ENCODE measurements around the gene P2RY6.

Gene P2RY6

DNA sequence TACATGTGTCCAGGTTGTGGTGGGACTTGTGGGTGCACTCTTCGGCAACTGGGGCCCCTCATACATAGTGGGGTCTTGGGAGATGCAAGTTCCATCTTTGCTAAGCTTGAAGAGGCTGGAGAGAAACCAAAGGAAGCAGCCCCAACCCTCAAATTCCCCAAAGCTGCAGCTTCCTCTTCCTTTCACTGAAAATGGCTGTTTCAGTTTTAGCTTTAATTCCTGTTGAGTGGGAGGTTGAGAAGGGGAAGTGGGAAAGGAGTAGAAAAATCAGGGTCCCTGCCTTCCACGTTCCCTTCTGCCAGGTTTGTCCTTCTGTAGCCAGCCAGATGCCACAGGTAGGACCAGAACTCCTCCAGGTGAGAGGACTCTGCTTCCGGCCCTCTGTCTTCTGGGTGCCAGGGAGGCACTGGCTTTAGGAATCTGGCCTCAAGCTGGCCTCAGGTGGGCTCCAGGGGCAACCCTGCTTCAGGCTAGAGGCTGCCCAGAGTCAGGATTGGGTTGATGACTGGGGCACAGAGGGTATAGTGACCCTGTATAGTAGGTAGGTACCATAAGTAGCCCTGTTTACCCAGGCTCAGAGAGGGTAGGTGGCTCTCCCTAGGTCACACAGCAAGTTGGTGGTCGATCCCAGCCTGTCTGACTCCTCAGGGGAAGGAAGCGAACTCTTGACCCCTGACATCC is 16.2 kb downstream of the P2RY6 start:
- Histone ChIP-seq H3K9me3 (ENCODE audit: control insufficient read depth, low read length) (no peaks in the 10 kb centered on the region), H3K27me3 (replicated peaks; ENCODE audit: control insufficient read depth, insufficient read depth, low read length, poor library complexity, severe bottlenecking) (no peaks in the 10 kb centered on the region), H3K4me3 (ENCODE audit: insufficient read depth, low read depth, low read length, poor library complexity, severe bottlenecking) (no peak overlapping the region), H3K27ac (ENCODE audit: insufficient read depth, low read length, poor library complexity, severe bottlenecking) (no peak overlapping the region), H3K4me1 (ENCODE audit: control insufficient read depth, insufficient read depth, low read length, poor library complexity, severe bottlenecking) (peaks cover 6% of the 10 kb centered on the region), H3K36me3 (ENCODE audit: control insufficient read depth, insufficient read depth, low read length) (no peaks in the 10 kb centered on the region)
- no peak for DNase-seq

DNA sequence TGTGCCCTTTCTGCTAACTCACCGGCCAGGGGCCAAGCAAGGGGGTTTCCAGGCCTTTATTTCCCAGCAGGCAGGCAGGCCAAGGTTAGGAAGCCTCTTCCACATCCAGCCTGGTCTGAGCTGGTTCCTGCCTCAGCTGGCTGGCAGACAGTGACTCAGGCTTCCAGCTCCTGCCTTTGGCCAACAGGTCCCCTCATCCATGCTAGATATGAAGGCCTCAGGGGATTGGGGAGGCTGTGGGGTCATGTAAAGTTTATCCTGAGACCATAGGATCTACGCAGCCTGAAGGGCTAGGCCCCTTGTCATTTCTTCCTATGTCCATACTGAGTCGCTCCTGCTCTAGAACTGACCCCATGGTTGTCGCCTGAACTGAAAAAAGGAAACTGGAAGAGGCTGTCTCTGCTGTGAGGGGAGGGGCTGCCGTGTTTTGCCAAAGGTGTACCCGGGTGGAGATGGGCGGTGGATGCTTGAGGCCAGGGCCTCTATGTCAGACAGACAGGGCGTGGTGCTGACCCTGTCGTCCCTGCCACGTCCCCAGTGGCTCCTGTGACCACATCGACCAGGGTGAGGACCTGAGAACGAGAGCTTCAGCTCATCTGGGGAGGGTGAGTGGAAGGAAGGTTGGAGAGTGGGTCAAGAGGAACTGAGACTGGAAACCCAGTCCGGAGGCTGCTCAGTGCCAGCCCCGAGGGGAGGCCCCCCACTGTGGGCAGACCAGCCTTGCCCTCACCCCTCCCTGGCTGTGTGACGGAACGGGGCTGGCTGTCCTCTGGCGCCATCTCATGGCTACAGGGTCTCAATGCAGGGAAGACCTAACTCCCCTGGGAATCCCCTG is 17.0 kb downstream of the P2RY6 start:
- H3K9me3 ChIP-seq (ENCODE audit: control insufficient read depth, low read length) = no peaks in the 10 kb centered on the region
- H3K36me3 ChIP-seq (ENCODE audit: control insufficient read depth, insufficient read depth, low read length) = no peaks in the 10 kb centered on the region
- no peak overlapping the region for H3K4me3 ChIP-seq (ENCODE audit: insufficient read depth, low read depth, low read length, poor library complexity, severe bottlenecking)
- H3K27me3 ChIP-seq (replicated peaks; ENCODE audit: control insufficient read depth, insufficient read depth, low read length, poor library complexity, severe bottlenecking) = no peaks in the 10 kb centered on the region
- no peak overlapping the region for H3K27ac ChIP-seq (ENCODE audit: insufficient read depth, low read length, poor library complexity, severe bottlenecking)
- H3K4me1 ChIP-seq (ENCODE audit: control insufficient read depth, insufficient read depth, low read length, poor library complexity, severe bottlenecking) = peaks cover 6% of the 10 kb centered on the region
- DNase-seq = peak in 2 of 3 donors; percentile 13 to 24

- no peak for DNase-seq
- H3K4me1 ChIP-seq (ENCODE audit: control insufficient read depth, insufficient read depth, low read length, poor library complexity, severe bottlenecking) = peaks cover 6% of the 10 kb centered on the region
- no peak overlapping the region for H3K4me3 ChIP-seq (ENCODE audit: insufficient read depth, low read depth, low read length, poor library complexity, severe bottlenecking)
- no peaks in the 10 kb centered on the region for H3K27me3 ChIP-seq (replicated peaks; ENCODE audit: control insufficient read depth, insufficient read depth, low read length, poor library complexity, severe bottlenecking)
- H3K9me3 ChIP-seq (ENCODE audit: control insufficient read depth, low read length) = no peaks in the 10 kb centered on the region
- no peaks in the 10 kb centered on the region for H3K36me3 ChIP-seq (ENCODE audit: control insufficient read depth, insufficient read depth, low read length)
- H3K27ac ChIP-seq (ENCODE audit: insufficient read depth, low read length, poor library complexity, severe bottlenecking) = no peak overlapping the region
Observed at GRCh38 chr11:73290536-73290935, 18.4 kb downstream of the P2RY6 start.

GRCh38 chr11:73291196-73291595 is 19.1 kb downstream of the P2RY6 start:
- H3K27me3 ChIP-seq (replicated peaks; ENCODE audit: control insufficient read depth, insufficient read depth, low read length, poor library complexity, severe bottlenecking) = no peaks in the 10 kb centered on the region
- H3K27ac ChIP-seq (ENCODE audit: insufficient read depth, low read length, poor library complexity, severe bottlenecking) = no peak overlapping the region
- no peaks in the 10 kb centered on the region for H3K36me3 ChIP-seq (ENCODE audit: control insufficient read depth, insufficient read depth, low read length)
- no peak overlapping the region for H3K4me3 ChIP-seq (ENCODE audit: insufficient read depth, low read depth, low read length, poor library complexity, severe bottlenecking)
- H3K4me1 ChIP-seq (ENCODE audit: control insufficient read depth, insufficient read depth, low read length, poor library complexity, severe bottlenecking) = peaks cover 6% of the 10 kb centered on the region
- H3K9me3 ChIP-seq (ENCODE audit: control insufficient read depth, low read length) = no peaks in the 10 kb centered on the region
- no peak for DNase-seq

DNA sequence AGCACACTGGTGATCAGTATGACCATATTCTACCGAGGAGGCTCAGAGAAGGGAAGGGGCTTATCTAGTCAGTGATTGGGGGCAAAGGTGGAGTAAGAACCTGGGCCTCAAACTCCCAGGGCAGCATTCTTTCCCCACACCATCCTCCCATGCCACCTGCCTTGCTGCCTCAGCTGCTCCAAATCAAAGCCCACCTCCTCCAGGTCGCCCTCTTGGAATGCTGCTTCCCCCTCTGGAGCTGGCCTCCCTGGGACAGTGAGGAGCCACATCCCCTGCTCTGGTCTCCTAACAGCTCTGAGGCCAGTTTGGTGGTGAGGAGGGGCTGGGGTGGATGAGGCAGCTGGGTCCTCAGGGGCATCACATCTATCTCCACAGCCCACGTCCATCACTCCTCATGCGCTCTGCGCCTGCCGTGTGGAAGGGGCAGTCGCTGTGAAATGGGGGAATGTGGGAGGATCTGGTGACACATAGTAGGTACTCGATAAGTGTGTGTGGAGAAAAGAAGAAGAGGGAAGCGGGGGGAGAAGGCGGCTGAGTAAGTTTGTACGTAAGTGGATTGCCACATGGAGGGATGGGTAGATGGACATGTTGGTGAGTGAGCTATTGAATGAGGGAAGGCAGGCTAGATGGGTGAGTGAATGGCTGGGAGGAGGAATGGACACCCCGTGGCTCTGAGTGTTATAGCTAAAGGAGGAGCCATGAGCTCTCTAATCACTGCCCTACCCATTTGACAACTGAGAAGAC is 19.8 kb downstream of the P2RY6 start:
- Histone ChIP-seq H3K9me3 (ENCODE audit: control insufficient read depth, low read length) (no peaks in the 10 kb centered on the region), H3K36me3 (ENCODE audit: control insufficient read depth, insufficient read depth, low read length) (no peaks in the 10 kb centered on the region), H3K4me1 (ENCODE audit: control insufficient read depth, insufficient read depth, low read length, poor library complexity, severe bottlenecking) (peaks cover 6% of the 10 kb centered on the region), H3K27ac (ENCODE audit: insufficient read depth, low read length, poor library complexity, severe bottlenecking) (no peak overlapping the region), H3K4me3 (ENCODE audit: insufficient read depth, low read depth, low read length, poor library complexity, severe bottlenecking) (no peak overlapping the region), H3K27me3 (replicated peaks; ENCODE audit: control insufficient read depth, insufficient read depth, low read length, poor library complexity, severe bottlenecking) (no peaks in the 10 kb centered on the region)
- no peak for DNase-seq

DNA sequence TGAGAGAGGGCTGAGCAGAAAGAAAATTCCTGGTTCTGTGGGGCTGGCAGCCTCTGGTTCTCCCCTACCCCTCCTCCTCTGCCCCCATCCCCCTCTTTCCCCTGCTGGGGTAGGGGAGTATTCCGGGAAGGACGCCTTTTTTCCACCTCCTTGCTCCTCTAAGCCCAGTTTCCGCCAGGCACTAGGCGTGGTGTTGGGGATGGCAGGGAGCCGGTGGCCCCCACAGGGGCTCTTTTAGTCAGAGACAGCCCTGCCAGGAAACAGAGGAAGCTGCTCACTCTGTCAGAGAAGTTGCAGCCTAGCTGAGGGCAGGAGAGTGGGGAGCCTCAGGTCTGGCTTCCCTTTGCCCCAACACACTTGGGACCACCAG is 20.4 kb downstream of the P2RY6 start:
- Histone ChIP-seq H3K27me3 (replicated peaks; ENCODE audit: control insufficient read depth, insufficient read depth, low read length, poor library complexity, severe bottlenecking) (no peaks in the 10 kb centered on the region), H3K9me3 (ENCODE audit: control insufficient read depth, low read length) (no peaks in the 10 kb centered on the region)
- DNase-seq = no peak

GRCh38 chr11:73293356-73293936 is 21.3 kb downstream of the P2RY6 start:
- Histone ChIP-seq H3K4me1 (ENCODE audit: control insufficient read depth, insufficient read depth, low read length, poor library complexity, severe bottlenecking) (peaks cover 6% of the 10 kb centered on the region), H3K9me3 (ENCODE audit: control insufficient read depth, low read length) (no peaks in the 10 kb centered on the region), H3K27me3 (replicated peaks; ENCODE audit: control insufficient read depth, insufficient read depth, low read length, poor library complexity, severe bottlenecking) (no peaks in the 10 kb centered on the region), H3K4me3 (ENCODE audit: insufficient read depth, low read depth, low read length, poor library complexity, severe bottlenecking) (no peak overlapping the region), H3K36me3 (ENCODE audit: control insufficient read depth, insufficient read depth, low read length) (no peaks in the 10 kb centered on the region), H3K27ac (ENCODE audit: insufficient read depth, low read length, poor library complexity, severe bottlenecking) (no peak overlapping the region)
- no peak for DNase-seq

More for the DNA sequence above, 20.4 kb downstream of the P2RY6 start:
- H3K27ac ChIP-seq (ENCODE audit: insufficient read depth, low read length, poor library complexity, severe bottlenecking) = no peak overlapping the region
- peaks cover 6% of the 10 kb centered on the region for H3K4me1 ChIP-seq (ENCODE audit: control insufficient read depth, insufficient read depth, low read length, poor library complexity, severe bottlenecking)
- no peak overlapping the region for H3K4me3 ChIP-seq (ENCODE audit: insufficient read depth, low read depth, low read length, poor library complexity, severe bottlenecking)
- H3K36me3 ChIP-seq (ENCODE audit: control insufficient read depth, insufficient read depth, low read length) = no peaks in the 10 kb centered on the region

- Histone ChIP-seq H3K4me1 (ENCODE audit: control insufficient read depth, insufficient read depth, low read length, poor library complexity, severe bottlenecking) (no peaks in the 10 kb centered on the region), H3K4me3 (ENCODE audit: insufficient read depth, low read depth, low read length, poor library complexity, severe bottlenecking) (no peak overlapping the region), H3K36me3 (ENCODE audit: control insufficient read depth, insufficient read depth, low read length) (no peaks in the 10 kb centered on the region), H3K27me3 (replicated peaks; ENCODE audit: control insufficient read depth, insufficient read depth, low read length, poor library complexity, severe bottlenecking) (no peaks in the 10 kb centered on the region), H3K9me3 (ENCODE audit: control insufficient read depth, low read length) (no peaks in the 10 kb centered on the region), H3K27ac (ENCODE audit: insufficient read depth, low read length, poor library complexity, severe bottlenecking) (no peak overlapping the region)
- DNase-seq = no peak
Observed at GRCh38 chr11:73294604-73295003, 22.5 kb downstream of the P2RY6 start.

DNA sequence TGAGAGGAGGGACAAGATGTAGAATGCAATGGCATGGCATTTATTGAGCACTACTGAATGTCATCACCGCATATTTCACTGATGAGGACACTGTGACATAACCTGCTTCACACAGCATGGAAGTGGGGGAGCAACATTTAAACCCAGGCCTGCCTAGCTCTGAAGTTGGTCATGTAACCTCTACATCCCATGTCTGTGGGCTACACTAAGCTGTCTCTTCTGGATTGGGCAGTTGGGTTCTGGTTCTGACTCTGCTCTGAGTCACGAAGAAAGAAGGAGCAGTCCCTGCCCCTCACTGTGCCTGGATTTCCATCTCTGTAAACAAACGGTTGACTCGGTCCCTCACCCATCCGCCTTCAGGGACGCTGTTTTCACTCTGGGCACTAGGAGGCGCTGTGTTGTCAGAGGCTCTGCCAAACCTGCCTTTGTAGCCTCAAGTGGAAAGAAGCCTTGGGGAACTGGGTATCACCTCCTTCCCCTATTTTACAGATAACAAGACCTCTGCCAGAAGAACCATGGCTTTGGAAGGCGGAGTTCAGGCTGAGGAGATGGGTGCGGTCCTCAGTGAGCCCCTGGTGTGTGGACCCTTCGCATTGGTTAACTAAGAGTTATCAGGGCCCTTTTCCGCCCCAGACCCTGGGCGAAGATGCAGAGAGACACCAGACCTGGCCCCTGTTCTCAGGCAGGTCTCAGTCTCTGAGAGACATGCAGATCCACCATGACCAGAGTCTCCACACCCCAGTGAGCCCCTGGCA is 23.3 kb downstream of the P2RY6 start:
- H3K36me3 ChIP-seq (ENCODE audit: control insufficient read depth, insufficient read depth, low read length) = no peaks in the 10 kb centered on the region
- H3K4me1 ChIP-seq (ENCODE audit: control insufficient read depth, insufficient read depth, low read length, poor library complexity, severe bottlenecking) = no peaks in the 10 kb centered on the region
- peak; percentile 34 to 57 (median 39) for DNase-seq
- H3K27ac ChIP-seq (ENCODE audit: insufficient read depth, low read length, poor library complexity, severe bottlenecking) = no peak overlapping the region
- H3K27me3 ChIP-seq (replicated peaks; ENCODE audit: control insufficient read depth, insufficient read depth, low read length, poor library complexity, severe bottlenecking) = no peaks in the 10 kb centered on the region
- H3K4me3 ChIP-seq (ENCODE audit: insufficient read depth, low read depth, low read length, poor library complexity, severe bottlenecking) = no peak overlapping the region
- no peaks in the 10 kb centered on the region for H3K9me3 ChIP-seq (ENCODE audit: control insufficient read depth, low read length)
